Measurements from ENCODE around the gene LIPG.

Gene LIPG

GRCh38 chr18:49640741-49641140 lies 78.9 kb downstream of the LIPG start:
- no peak for DNase-seq

DNA sequence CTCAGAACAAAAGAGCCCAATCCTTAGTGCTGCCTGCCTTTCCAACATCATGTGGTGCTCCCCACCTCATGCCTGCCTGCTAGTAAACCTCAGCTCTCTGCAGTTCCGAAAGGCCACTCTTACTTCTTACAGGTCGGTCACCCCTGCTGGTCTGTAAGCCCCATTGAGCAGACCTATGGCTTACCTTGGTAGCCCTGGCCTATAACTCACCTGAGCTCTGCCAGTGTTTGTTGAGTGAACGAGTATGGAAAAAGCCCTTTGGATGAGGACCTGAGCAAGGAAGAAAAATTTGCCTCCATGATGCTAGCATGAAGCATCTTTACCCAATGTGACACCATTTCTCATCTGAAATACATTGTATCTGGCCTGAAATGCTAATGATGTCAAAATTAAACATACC lies 83.3 kb downstream of the LIPG start:
- DNase-seq, result no peak

DNA sequence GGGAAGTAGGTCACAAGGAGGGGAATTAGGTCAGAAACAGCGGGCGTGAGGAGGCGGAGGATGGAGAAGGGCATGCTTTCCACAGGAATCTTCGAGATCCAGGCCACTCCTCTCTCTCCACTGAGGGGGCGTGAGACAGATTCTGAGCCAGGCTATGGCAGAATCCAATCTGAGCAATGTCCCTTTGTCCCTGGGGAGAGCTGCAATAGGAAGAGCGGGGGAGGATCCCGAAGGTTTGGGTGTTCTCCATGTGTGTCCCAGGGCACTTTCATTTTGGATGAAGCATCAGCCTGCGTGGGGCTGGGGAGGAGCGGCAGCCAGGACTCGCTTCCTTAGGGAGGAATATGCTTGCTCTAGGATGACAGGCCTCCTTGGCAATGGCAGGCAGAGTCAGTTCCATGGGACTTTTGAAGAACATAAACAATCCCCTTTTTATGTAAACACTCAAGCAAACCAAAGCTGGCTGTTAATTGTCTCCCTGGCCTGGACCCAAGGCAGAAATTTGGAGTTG lies 84.0 kb downstream of the LIPG start:
- no peak for DNase-seq

DNA sequence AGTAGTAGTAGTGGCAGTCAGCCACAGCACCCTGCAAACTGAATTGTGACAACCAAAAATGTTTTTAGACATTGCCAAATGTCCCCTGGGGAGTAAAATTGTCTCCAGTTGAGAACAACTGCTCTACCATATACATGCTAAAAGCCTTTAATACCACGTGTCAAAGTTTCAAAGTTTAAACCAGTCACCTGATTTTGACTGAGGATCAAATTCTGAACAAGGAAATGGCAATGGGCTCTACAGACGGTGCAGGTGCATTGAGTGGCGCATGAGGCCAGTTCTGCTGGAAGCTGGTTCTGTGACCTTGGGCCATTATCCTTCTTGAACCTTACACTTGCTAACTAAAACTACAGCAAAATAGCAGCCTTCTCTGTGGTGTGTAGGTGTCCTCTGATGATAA lies 85.0 kb downstream of the LIPG start:
- DNase-seq, result no peak

DNA sequence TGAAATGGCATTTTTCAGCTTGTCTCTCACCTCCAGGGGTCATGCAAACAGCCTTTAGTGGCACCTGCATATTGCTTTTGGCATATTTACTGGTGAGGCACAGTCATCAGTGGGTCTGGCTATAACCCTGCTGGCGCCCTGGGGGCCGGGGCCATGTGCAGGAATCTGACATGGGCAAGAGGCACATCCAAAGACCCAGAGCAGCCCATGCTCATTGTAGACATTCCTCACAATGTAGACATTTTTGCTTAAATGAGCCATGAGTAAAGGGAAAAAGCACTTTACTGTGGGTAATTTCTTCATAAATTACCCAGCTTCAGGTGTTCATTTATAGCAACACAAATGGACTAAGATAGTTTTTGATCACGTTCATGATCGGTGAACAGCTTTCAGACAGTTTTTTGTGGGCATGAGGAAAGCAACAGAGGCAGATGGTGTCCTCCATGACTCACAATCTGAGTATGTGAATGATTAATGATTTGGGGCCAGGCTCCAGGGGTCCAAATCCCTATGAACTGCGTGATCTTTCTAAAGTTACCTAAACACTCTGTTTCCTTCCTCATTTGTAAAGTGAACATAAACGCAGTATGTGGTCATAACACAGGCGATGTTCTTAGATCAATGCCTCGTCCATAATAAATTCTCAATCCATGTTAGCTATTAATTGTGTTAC lies 85.8 kb downstream of the LIPG start:
- no peak for DNase-seq

- no peak for DNase-seq
These were observed 86.5 kb downstream of the LIPG start for GRCh38 chr18:49648326-49648725.
